HFF-Myc (cell line): Measurements from ENCODE around the gene ANK2.

Source experiments
- DNase-seq: peaks from one replicate; pipeline ENCODE4 v3.0.0-alpha.2; 2011; ENCODE audit warnings: low read depth; ENCODE audit errors: extremely low read depth
- H3K4me3 ChIP-seq: replicated peaks from 2 replicates; pipeline ENCODE4 v1.5.1; 2011; ENCODE audit warnings: low read depth, mild to moderate bottlenecking, control low read depth, low read length
- TF ChIP-seq, protein P1 (sequence below): IDR thresholded peaks from 2 replicates; pipeline ENCODE4 v1.5.1; 2012; ENCODE audit warnings: mild to moderate bottlenecking, low read depth, low read length, control low read depth; ENCODE audit errors: missing control alignments

The ANK2 gene

DNA sequence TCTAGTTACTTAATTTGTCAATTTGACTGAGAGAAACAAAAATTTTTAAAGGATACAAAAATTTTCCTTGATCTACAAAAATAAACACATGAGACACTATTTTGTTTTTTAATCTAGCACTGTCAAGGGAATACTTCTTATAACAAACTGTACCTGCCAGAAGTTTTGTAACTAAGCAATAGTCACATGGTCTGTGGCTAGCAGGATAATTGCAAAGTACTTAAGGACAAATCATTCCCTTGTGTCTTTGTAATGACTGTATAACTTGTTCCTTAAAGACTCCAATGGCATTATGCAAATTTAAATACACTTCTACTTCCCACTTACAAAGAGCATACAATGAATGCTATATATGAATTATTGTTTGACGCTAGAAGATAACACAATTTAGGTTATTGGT lies 25.1 kb upstream of the ANK2 start:
- no peak for DNase-seq
- TF ChIP-seq, protein P1, sequence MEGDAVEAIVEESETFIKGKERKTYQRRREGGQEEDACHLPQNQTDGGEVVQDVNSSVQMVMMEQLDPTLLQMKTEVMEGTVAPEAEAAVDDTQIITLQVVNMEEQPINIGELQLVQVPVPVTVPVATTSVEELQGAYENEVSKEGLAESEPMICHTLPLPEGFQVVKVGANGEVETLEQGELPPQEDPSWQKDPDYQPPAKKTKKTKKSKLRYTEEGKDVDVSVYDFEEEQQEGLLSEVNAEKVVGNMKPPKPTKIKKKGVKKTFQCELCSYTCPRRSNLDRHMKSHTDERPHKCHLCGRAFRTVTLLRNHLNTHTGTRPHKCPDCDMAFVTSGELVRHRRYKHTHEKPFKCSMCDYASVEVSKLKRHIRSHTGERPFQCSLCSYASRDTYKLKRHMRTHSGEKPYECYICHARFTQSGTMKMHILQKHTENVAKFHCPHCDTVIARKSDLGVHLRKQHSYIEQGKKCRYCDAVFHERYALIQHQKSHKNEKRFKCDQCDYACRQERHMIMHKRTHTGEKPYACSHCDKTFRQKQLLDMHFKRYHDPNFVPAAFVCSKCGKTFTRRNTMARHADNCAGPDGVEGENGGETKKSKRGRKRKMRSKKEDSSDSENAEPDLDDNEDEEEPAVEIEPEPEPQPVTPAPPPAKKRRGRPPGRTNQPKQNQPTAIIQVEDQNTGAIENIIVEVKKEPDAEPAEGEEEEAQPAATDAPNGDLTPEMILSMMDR: no peak
- H3K4me3 ChIP-seq: no peak overlapping the region

DNA sequence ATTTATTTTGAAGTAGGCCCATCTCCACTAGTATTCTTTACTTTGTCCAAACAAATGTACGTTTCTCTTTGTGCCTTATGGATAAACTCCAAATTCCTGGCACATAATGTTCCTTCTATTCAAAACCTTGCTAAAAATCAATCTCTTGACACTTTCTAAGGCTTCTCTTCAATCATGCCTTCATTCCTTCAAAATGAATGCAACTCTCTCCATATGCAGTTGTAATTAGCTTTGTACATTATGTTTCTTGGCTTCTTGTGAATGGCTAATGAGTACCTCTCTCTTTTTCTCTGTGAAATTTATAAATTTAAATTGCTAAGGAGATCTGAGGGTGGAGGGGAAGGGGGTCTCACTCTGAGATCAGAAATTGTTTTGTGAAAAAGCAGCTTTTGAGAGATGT lies 24.0 kb upstream of the ANK2 start:
- TF ChIP-seq, protein P1: no peak
- no peak overlapping the region for H3K4me3 ChIP-seq
- DNase-seq: no peak

DNA sequence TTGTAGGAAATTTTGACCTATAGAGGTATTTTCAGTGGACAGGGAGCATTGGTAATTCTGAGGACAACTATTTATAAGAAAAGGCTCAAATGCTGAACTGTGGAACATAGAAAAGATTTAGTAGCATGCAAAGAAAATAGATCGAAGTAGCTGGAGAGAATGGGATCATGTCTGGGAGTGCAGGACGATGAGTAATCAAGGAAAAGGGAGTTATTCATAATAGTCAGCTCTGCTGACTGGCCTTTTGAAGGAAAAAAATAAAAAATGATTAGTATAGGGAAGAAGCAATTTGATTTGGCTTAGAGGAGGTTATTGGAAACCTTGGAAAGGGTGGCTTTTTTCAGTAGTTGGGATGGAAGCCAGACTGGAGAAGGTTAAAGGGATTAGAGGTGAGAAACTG lies 22.9 kb upstream of the ANK2 start:
- TF ChIP-seq, protein P1: no peak
- no peak overlapping the region for H3K4me3 ChIP-seq
- no peak for DNase-seq

DNA sequence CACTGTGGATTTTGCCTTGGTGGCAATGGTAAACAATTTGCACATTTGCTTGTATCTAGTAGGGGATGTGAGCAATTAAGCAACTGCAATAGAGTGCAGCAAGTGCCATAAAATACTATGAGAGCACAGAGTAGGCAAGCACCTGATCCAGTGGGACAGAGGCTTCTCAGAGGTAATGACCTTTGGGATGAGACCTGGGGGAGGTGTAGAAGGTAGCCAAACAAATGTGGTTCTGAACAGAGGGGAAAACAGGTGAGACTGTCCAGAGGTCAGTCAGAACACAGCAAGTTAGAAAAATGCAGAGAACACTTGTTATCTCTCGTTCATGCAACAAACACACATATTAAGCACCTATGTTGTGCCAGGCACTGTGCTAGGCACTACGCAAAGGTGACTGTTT lies 21.4 kb upstream of the ANK2 start:
- TF ChIP-seq, protein P1: no peak
- DNase-seq: no peak
- no peak overlapping the region for H3K4me3 ChIP-seq

DNA sequence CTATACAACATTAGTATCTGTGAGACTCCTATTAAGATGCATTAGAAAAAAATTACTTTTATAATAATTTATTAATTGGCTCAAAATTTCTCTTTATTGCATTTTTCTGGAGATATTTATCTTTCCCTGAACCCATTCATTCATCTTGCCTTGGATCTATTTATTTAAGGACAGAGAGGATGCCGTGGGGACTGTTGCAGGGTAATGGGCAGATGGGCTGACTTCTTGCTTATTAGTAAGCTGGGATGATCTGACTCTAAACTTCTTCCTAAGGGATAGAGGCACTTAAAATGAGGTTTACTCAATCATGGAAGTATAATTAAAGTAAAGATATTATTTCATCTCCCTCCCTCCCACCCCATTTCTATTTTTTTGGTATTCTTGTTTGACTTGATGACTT lies 18.2 kb upstream of the ANK2 start:
- DNase-seq: no peak
- TF ChIP-seq, protein P1: no peak
- no peak overlapping the region for H3K4me3 ChIP-seq

DNA sequence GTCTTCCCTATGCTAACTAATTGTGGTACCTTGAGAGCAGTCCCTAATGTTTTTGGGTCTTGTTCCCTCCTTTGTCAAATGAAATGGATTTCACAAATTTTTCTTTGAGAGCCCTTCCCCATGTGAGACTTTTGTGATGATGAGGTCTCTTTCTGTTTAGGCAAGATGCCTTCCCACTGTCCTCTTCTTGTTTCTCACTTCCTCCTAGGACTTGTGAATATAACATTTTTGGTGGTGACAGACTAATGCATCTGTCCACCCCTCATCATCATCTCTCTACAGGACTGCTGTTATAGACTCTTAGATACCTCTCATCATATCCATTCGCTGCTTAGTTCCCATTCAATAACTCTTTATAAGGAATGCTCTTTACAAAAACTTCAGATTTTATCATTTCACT lies 8.7 kb upstream of the ANK2 start:
- no peak for DNase-seq
- TF ChIP-seq, protein P1: no peak

DNA sequence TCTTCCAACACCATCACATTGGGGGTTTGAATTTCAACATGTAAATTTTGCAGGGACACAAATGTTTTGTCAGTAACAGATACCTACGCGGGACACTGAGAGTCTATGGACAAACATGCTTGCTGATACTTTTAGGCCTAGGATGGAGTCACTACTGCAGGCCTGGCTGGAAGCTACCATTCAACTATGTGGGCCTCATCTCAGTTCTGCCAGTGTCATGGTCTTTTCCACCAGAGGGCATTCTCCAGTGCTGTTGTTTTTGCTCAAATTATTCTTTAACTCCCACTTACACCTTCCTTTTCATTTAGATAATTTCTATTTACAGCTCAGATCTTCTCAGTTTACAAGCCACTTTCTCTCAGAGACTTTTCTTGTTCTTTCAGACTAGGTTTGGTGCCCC lies 7.0 kb upstream of the ANK2 start:
- H3K4me3 ChIP-seq: no peak overlapping the region
- TF ChIP-seq, protein P1: no peak
- DNase-seq: no peak

More for the DNA sequence above, 8.7 kb upstream of the ANK2 start:
- H3K4me3 ChIP-seq: no peak overlapping the region
